Upper lobe of right lung (tissue), 1 donor: Measurements from ENCODE around the gene CD99L2. TPM values are rescaled to one million over a fixed set of nuclear protein-coding genes. Genes with fewer than 3 reads are reported as not detected.

Experiments
- ATAC-seq: fragments of 200-7000 bp; cut with Tn5 transposase; one replicate; pipeline ENCODE4 v1.9.1; 2020; ENCODE audit warnings: mild to moderate bottlenecking, moderate library complexity
- DNase-seq: peaks from one replicate; pipeline ENCODE4 v3.0.0-alpha.2; 2020
- H3K27ac ChIP-seq: fragments of 200-600 bp; one replicate; pipeline ENCODE4 v1.8.0; 2022
- H3K27me3 ChIP-seq: fragments of 200-600 bp; one replicate; pipeline ENCODE4 v1.8.0; 2022; ENCODE audit warnings: mild to moderate bottlenecking
- H3K36me3 ChIP-seq: fragments of 200-600 bp; one replicate; pipeline ENCODE4 v1.8.0; 2022
- H3K4me1 ChIP-seq: fragments of 200-600 bp; one replicate; pipeline ENCODE4 v1.8.0; 2022
- H3K4me3 ChIP-seq: fragments of 200-600 bp; one replicate; pipeline ENCODE4 v1.8.0; 2022; ENCODE audit warnings: mild to moderate bottlenecking
- H3K9me3 ChIP-seq: fragments of 200-600 bp; one replicate; pipeline ENCODE4 v1.8.0; 2022
- intact Hi-C: fragments of 100-400 bp; cut with DNase I; formaldehyde crosslinking; loops from one replicate; pipeline ENCODE4 v1.11.0; 2022
- long read RNA-seq: library from polyadenylated mRNA; unstranded; transcript quantifications from one replicate; pipeline ENCODE4 v2.0.0, GENCODE V29; 2021
- total RNA-seq: library from RNA; stranded (reverse); fragmentation: NEBNext Ultra II Directional; extraction: Animal tissue kit (Norgen Biotek cat#: 25700); gene quantifications from one replicate; pipeline ENCODE4 v1.2.1, GENCODE V29; 2021
- TF ChIP-seq, protein P1 (sequence below): fragments of 200-600 bp; IDR thresholded peaks from one replicate; pipeline ENCODE4 v1.8.0; 2022; ENCODE audit warnings: antibody characterized with exemption
- donor health status: DM: no; HTN: yes; CAD: no; lungs with severe emphysema.

CD99L2 gene, protein sequence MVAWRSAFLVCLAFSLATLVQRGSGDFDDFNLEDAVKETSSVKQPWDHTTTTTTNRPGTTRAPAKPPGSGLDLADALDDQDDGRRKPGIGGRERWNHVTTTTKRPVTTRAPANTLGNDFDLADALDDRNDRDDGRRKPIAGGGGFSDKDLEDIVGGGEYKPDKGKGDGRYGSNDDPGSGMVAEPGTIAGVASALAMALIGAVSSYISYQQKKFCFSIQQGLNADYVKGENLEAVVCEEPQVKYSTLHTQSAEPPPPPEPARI
- total RNA-seq = 38.4 TPM
- long read RNA-seq, transcript CD99L2-203 (11 exons, 3,604 nt) = major isoform, 59 of 109 reads
- long read RNA-seq, transcript CD99L2-206 (9 exons, 988 nt) = minor isoform, 5 of 109 reads
- long read RNA-seq, partial matches to known transcripts = 10 of 109 reads
- long read RNA-seq, other reads (novel, unspliced or antisense) = 35 of 109 reads

DNA sequence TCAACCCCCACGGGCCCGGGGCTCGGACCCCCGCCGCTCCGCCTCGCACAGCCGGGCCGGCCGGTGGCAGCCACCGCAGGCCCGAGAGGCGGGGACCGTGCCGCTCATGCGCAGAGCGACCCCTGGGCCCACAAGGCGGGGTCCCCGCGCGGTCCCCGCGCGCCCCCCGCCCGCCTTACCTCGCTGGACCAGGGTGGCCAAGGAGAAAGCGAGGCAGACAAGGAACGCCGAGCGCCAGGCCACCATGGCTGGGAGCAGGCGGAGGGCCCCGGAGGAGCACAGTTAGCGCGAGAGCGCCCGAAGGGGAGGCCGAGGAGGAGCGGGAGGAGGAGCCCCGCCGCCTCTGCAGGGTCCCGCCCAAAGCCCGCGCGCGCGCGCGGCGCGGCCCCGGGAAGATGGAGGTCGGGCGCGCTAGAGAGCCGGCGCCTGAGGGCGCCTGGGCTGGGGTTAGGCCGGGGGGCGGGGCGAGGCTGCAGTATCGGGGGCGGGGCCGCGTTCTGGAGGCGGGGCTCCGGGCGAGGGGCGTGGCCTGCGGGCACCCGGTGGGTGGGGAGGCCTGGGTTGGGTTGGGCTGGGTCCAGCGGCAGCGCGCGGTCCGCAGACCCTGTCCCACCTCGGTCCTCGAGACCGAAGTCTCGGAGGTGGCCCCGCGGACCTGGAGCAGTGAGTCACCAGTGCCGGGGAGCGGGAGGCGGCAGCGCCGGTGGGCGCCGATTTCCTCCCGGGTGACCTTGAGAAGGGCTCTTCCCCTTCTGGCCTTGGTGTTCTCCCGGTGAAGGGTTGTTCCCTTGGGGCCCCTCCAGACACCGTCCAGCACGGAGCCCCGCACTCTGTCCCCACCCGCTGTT, at the start of gene CD99L2:
CD99L2 (minus strand) TSS at position 326 of the 848 bp plus-strand sequence; CDS start at position 246, 80 bp downstream.
- DNase-seq = peak; percentile 94
- no peaks in the 10 kb centered on the region for H3K9me3 ChIP-seq
- peak; percentile 98 for ATAC-seq
- peak within 1 kb of the TSS; percentile 63 for H3K4me3 ChIP-seq
- no peaks in the 10 kb centered on the region for H3K27me3 ChIP-seq
- H3K27ac ChIP-seq = peak within 1 kb of the TSS; percentile 68
- intact Hi-C loops = no loop called here
- TF ChIP-seq, protein P1, sequence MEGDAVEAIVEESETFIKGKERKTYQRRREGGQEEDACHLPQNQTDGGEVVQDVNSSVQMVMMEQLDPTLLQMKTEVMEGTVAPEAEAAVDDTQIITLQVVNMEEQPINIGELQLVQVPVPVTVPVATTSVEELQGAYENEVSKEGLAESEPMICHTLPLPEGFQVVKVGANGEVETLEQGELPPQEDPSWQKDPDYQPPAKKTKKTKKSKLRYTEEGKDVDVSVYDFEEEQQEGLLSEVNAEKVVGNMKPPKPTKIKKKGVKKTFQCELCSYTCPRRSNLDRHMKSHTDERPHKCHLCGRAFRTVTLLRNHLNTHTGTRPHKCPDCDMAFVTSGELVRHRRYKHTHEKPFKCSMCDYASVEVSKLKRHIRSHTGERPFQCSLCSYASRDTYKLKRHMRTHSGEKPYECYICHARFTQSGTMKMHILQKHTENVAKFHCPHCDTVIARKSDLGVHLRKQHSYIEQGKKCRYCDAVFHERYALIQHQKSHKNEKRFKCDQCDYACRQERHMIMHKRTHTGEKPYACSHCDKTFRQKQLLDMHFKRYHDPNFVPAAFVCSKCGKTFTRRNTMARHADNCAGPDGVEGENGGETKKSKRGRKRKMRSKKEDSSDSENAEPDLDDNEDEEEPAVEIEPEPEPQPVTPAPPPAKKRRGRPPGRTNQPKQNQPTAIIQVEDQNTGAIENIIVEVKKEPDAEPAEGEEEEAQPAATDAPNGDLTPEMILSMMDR = no peak
- no peaks in the 10 kb centered on the region for H3K36me3 ChIP-seq
- H3K4me1 ChIP-seq = no peaks in the 10 kb centered on the region

- Histone ChIP-seq H3K36me3 (no peaks in the 10 kb centered on the region), H3K27me3 (no peaks in the 10 kb centered on the region), H3K27ac (no peak overlapping the region), H3K4me1 (no peaks in the 10 kb centered on the region), H3K9me3 (no peaks in the 10 kb centered on the region), H3K4me3 (no peak overlapping the region)
- ATAC-seq (no peak), DNase-seq (no peak)
- TF ChIP-seq, protein P1 = no peak
- intact Hi-C loops = no loop called here
These were observed 45.8 kb upstream of the CD99L2 start for GRCh38 chrX:150944233-150944632.

DNA sequence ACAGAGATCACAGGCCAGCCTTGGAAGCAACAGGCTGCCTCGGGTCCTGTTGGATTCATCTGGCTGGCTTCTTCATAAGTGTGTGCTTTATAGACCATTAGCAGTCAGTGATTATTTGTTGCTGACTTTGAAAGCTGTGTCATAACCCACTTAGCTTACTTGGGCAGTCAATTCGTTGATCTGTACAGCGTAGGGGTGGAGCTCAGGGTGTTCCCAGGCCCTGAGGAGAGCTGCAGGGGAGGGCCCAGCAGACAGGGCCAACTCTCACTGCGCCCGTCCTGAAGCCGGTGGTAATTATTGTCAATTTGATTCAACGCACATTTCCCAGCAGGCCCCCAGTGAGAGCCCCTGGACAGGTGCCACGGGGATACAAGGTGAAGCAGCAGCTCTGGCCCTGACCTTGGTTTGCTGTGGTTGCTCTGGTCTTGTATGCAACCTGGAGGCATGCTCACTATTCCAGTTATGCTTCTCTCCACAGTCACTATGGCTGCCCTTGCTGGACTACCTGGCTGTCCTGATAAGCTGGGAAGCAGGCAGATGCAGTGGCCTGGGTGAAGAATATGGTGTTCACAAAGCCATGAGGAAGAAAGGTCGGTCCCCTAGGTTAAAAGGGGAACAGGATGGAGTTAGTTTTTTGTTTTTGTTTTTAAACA, 44.6 kb upstream of the CD99L2 start:
- ATAC-seq = no peak
- Histone ChIP-seq H3K36me3 (no peaks in the 10 kb centered on the region), H3K27ac (no peak overlapping the region), H3K9me3 (no peaks in the 10 kb centered on the region), H3K4me3 (no peak overlapping the region), H3K4me1 (no peaks in the 10 kb centered on the region), H3K27me3 (no peaks in the 10 kb centered on the region)
- no peak for DNase-seq
- intact Hi-C loops = no loop called here
- TF ChIP-seq, protein P1 = no peak

DNA sequence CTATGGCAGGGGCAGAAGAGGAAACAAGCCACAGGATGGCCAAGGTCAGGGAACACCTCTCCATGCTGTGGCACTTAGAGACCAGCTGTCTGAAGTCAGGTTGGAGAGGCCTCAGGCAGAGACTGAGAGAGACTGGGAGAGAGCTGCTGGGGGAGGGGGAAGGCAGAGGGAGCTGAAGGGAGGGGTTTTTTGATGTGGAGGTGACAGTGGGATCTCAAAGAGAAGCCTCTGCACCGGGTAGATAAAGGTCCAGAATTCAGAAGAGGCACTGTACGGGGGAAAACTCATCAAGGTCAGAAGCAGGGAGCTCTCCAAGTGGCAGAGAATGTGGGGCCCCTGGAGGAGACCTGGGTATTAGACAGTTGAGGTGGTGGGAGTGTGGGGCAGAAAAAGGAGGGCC, 43.1 kb upstream of the CD99L2 start:
- no peaks in the 10 kb centered on the region for H3K36me3 ChIP-seq
- no peaks in the 10 kb centered on the region for H3K9me3 ChIP-seq
- no peak overlapping the region for H3K27ac ChIP-seq
- no peak for ATAC-seq
- DNase-seq = no peak
- no peaks in the 10 kb centered on the region for H3K27me3 ChIP-seq
- intact Hi-C loops = no loop called here
- no peaks in the 10 kb centered on the region for H3K4me1 ChIP-seq
- H3K4me3 ChIP-seq = no peak overlapping the region
- TF ChIP-seq, protein P1 = no peak

DNA sequence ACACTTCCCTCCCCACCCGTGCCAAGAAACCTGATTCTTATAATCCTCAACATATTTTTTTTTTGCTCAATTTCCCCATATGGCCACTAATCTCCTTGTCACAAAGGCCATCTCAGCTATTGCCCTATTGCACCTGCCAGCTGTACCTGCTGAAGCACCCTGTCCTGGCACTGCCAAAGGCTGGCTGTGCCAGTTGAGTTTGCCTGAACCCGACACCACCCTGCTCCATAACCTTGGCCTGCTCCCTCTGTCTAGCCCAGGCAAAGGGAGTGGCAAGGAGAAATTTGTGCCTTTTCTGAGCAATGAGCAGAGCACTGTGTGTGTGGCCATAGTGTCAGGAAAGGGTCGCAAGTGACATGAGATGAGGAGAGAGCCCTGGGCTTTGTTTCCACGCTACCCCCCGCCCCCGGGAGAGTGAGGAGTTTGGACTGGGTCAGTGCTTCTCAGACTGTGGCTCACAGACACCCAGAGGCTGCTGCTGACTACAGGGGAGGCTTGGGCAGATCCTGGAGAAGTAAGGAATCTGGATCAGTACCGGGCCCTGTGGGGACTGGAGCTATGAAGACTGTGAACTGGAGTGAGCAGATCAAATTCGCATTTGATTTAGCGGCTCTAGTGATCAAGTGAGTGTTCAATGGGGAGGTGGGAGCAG, 42.5 kb upstream of the CD99L2 start:
- Histone ChIP-seq H3K9me3 (no peaks in the 10 kb centered on the region), H3K27ac (no peak overlapping the region), H3K27me3 (no peaks in the 10 kb centered on the region), H3K36me3 (no peaks in the 10 kb centered on the region), H3K4me3 (no peak overlapping the region), H3K4me1 (no peaks in the 10 kb centered on the region)
- intact Hi-C loops = no loop called here
- DNase-seq (no peak), ATAC-seq (no peak)
- TF ChIP-seq, protein P1 = no peak
